IMR-90 (cell line): ENCODE measurements around the gene CUX1.
"Not testable (repeated sequence)": the region's sequence is repeated elsewhere in the genome, so short reads cannot be mapped to it uniquely, and the experiment has no call there.

Experiments
- BHLHE40 ChIP-seq: fragments of 150-350 bp; IDR thresholded peaks from 2 replicates; pipeline ENCODE4 v1.6.1; 2016; ENCODE audit warnings: mild to moderate bottlenecking, low read depth, low read length
- CEBPB ChIP-seq: IDR thresholded peaks from 2 replicates; pipeline ENCODE4 v1.6.1; 2012; ENCODE audit warnings: low read depth, low read length, improper control_type of control experiment
- CTCF ChIP-seq: conservative IDR thresholded peaks from 2 replicates; pipeline ENCODE4 v1.5.1; 2012; ENCODE audit warnings: mild to moderate bottlenecking, low read depth, low read length, improper control_type of control experiment
- FOS ChIP-seq: fragments of 150-350 bp; IDR thresholded peaks from 2 replicates; pipeline ENCODE4 v1.6.1; 2016; ENCODE audit warnings: low read depth, low read length
- MXI1 ChIP-seq: IDR thresholded peaks from 2 replicates; pipeline ENCODE4 v1.6.1; 2012; ENCODE audit warnings: low read depth, mild to moderate bottlenecking, low read length, moderate library complexity, borderline replicate concordance
- POLR2A ChIP-seq: IDR thresholded peaks from 2 replicates; pipeline ENCODE4 v1.6.1; 2012; ENCODE audit warnings: mild to moderate bottlenecking, low read depth, low read length
- RAD21 ChIP-seq: IDR thresholded peaks from 2 replicates; pipeline ENCODE4 v1.6.1; 2012; ENCODE audit warnings: low read length, improper control_type of control experiment
- RFX5 ChIP-seq: IDR thresholded peaks from 2 replicates; pipeline ENCODE4 v1.8.0; 2012; ENCODE audit warnings: low read depth, mild to moderate bottlenecking, low read length, moderate library complexity
- USF2 ChIP-seq: fragments of 150-350 bp; IDR thresholded peaks from 2 replicates; pipeline ENCODE4 v1.6.1; 2017; ENCODE audit warnings: mild to moderate bottlenecking, antibody characterized with exemption, low read length, low read depth

GRCh38 chr7:102327183-102327582 is 509.8 kb downstream of the CUX1 start:
- TF ChIP-seq RAD21, CTCF, USF2, POLR2A, FOS, MXI1, CEBPB, BHLHE40, RFX5: not testable (repeated sequence)
